ENCODE measurements around the gene RALGPS1.

RALGPS1 gene

DNA sequence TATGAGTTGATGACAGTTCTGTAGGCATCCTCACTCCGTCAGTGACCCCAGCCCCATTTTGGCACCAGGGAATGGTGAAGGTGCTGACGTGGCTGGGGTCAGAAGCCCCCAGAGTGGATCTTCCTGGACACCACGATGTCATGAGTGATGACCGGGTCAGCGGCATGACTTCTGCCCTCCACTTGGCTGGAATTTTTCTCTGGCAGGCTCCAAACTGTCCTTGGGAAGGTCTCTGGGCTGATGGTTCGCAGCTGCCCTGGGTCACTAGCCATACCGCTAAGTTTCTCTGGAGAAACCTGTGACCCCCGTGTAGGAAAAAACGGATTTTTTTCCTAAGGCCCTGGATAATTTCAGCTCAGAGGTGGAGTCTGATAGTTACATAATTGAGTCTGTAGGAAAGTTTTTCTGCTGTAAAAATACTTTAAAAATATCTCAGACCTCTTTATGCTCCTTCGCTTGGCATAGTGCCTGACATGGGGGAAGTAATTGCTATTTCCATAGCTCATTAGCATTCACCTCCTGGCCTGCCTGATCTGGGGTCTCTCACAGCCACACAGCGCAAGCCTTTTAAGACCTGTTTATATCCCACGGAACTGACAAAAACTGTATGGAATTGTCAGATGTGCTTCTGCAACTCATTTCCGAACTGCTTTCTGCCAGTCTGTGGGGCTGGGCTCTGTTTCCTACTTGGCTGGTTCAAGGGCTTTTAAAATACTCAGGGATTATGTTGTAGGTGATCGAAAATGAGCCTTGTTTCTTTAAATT lies 138.7 kb downstream of the RALGPS1 start:
- no peaks in the 10 kb centered on the region for H3K36me3 ChIP-seq (ENCODE audit: control insufficient read depth, insufficient read depth, low read length)
- no peak overlapping the region for H3K4me3 ChIP-seq (ENCODE audit: low read depth, low read length)
- H3K27ac ChIP-seq: peak overlapping the region; percentile 26
- no peak overlapping the region for H3K9ac ChIP-seq
- H3K4me1 ChIP-seq: no peaks in the 10 kb centered on the region
- H2AFZ ChIP-seq: no peak overlapping the region
- no peaks in the 10 kb centered on the region for H3K9me3 ChIP-seq (ENCODE audit: control insufficient read depth, low read length)
- no peaks in the 10 kb centered on the region for H3K79me2 ChIP-seq
- H3K27me3 ChIP-seq (ENCODE audit: control insufficient read depth, insufficient read depth, low read length): no peaks in the 10 kb centered on the region
- TF ChIP-seq, protein P1, sequence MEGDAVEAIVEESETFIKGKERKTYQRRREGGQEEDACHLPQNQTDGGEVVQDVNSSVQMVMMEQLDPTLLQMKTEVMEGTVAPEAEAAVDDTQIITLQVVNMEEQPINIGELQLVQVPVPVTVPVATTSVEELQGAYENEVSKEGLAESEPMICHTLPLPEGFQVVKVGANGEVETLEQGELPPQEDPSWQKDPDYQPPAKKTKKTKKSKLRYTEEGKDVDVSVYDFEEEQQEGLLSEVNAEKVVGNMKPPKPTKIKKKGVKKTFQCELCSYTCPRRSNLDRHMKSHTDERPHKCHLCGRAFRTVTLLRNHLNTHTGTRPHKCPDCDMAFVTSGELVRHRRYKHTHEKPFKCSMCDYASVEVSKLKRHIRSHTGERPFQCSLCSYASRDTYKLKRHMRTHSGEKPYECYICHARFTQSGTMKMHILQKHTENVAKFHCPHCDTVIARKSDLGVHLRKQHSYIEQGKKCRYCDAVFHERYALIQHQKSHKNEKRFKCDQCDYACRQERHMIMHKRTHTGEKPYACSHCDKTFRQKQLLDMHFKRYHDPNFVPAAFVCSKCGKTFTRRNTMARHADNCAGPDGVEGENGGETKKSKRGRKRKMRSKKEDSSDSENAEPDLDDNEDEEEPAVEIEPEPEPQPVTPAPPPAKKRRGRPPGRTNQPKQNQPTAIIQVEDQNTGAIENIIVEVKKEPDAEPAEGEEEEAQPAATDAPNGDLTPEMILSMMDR (IDR thresholded peaks at IDR 0.05): no peak
- H3K4me2 ChIP-seq (ENCODE audit: low read length): no peak overlapping the region

DNA sequence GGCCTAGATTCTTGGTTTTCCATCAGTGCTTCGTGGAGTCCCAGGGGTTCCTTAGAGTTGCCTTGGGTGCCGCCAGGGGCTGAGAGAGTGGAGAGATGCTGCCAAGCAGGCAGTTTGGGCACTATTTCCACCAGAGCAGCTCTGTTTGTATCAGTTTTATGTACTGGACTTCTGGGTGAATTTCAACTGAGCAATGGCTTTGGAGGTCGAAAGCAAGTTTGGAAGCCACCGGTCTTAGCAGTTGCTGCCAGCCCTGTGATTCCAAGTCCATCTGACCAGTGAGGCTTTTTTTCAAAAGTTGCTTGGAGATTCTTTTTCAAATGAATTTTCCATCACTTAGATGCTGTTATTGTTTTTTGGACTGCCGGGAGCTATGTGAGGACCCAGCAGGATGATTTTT lies 139.4 kb downstream of the RALGPS1 start:
- Histone ChIP-seq H2AFZ (no peak overlapping the region), H3K79me2 (no peaks in the 10 kb centered on the region), H3K4me1 (no peaks in the 10 kb centered on the region), H3K4me3 (ENCODE audit: low read depth, low read length) (no peak overlapping the region), H3K27ac (peak overlapping the region; percentile 26), H3K9ac (no peak overlapping the region), H3K4me2 (ENCODE audit: low read length) (no peak overlapping the region), H3K9me3 (ENCODE audit: control insufficient read depth, low read length) (no peaks in the 10 kb centered on the region), H3K27me3 (ENCODE audit: control insufficient read depth, insufficient read depth, low read length) (no peaks in the 10 kb centered on the region), H3K36me3 (ENCODE audit: control insufficient read depth, insufficient read depth, low read length) (no peaks in the 10 kb centered on the region)
- TF ChIP-seq, protein P1 (IDR thresholded peaks at IDR 0.05): no peak

DNA sequence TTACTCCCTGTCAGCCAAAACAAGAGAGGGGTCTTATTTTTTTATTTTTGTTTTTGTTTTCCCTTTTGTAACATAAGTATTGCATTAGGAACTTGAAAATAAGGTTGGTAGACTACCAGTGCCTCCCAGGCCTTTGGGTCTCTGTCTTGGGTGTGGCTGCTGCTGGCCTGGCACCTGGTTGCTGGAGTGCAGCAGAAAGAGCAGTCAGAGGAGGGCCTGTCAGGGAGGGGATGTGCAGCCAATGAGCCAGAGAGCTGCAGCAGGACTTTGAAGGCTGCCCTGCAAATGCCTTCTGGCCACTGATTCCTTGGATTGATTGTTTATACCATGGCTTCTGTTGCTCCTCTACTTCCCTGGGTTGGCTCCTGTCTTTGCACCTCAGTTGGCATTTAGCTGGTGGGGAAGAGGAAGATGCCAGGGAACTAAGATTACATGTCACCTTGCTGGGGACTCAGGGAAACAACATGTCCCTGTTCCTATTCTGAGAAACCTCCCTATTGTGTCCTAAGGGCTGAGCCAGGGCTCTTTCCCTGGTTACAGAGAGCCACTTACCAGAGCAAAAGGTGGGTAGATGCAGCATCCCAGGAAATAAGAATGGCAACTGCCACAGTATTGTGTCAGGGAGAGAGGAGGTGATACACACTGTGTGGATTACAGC lies 141.3 kb downstream of the RALGPS1 start:
- Histone ChIP-seq H3K27me3 (ENCODE audit: control insufficient read depth, insufficient read depth, low read length) (no peaks in the 10 kb centered on the region), H3K79me2 (no peaks in the 10 kb centered on the region), H3K36me3 (ENCODE audit: control insufficient read depth, insufficient read depth, low read length) (no peaks in the 10 kb centered on the region), H2AFZ (no peak overlapping the region), H3K9ac (no peak overlapping the region), H3K4me1 (no peaks in the 10 kb centered on the region), H3K9me3 (ENCODE audit: control insufficient read depth, low read length) (no peaks in the 10 kb centered on the region), H3K4me3 (ENCODE audit: low read depth, low read length) (no peak overlapping the region), H3K4me2 (ENCODE audit: low read length) (no peak overlapping the region), H3K27ac (no peak overlapping the region)
- TF ChIP-seq, protein P1 (IDR thresholded peaks at IDR 0.05): no peak

DNA sequence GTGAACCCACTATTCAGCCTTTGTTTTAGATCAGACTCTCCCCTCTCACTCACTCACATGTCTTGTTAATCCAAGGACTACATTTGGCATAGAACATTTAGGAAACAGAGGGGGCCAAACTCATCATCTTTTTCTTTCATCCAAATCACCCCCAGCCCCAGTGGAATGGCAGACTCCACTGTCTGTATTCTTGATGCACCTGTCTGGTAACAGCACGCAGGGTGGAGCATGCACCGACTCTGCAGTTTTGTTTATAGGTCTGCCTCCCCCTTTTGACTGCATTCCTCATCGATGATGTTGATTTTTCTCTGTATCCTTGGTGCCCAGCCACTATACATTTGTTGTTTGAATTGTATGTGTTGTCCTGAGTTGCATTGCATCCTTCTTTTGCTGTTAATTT lies 141.9 kb downstream of the RALGPS1 start:
- TF ChIP-seq, protein P1 (IDR thresholded peaks at IDR 0.05): no peak
- Histone ChIP-seq H3K9me3 (ENCODE audit: control insufficient read depth, low read length) (no peaks in the 10 kb centered on the region), H3K4me1 (no peaks in the 10 kb centered on the region), H2AFZ (no peak overlapping the region), H3K4me3 (ENCODE audit: low read depth, low read length) (no peak overlapping the region), H3K27me3 (ENCODE audit: control insufficient read depth, insufficient read depth, low read length) (no peaks in the 10 kb centered on the region), H3K79me2 (no peaks in the 10 kb centered on the region), H3K36me3 (ENCODE audit: control insufficient read depth, insufficient read depth, low read length) (no peaks in the 10 kb centered on the region), H3K27ac (no peak overlapping the region), H3K9ac (no peak overlapping the region), H3K4me2 (ENCODE audit: low read length) (no peak overlapping the region)

Data from parathyroid adenoma (tissue), 2 donors.